ENCODE results near the gene SIAH2.
A peak's percentile ranks its signal among the peaks of the same experiment; 100 is the strongest.

SIAH2 gene

DNA sequence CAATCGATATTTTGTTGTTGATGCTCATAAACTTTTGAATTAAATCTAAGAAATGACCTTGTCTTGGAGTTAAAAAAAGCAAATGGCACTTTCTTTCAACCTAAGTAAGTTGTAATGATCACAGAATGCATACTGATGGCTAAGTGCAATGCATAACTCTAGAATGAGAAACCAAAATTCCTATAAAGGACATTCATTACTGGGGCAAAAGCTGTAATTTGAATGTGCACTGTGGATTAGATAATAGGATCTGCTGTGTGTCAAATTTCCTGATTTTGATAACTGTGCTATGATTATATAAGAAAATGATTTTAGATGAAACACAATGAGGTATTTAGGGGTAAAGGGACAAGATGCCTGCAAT, 14.3 kb downstream of the SIAH2 start:
- DNase-seq (ENCODE audit: low spot score), result no peak

DNA sequence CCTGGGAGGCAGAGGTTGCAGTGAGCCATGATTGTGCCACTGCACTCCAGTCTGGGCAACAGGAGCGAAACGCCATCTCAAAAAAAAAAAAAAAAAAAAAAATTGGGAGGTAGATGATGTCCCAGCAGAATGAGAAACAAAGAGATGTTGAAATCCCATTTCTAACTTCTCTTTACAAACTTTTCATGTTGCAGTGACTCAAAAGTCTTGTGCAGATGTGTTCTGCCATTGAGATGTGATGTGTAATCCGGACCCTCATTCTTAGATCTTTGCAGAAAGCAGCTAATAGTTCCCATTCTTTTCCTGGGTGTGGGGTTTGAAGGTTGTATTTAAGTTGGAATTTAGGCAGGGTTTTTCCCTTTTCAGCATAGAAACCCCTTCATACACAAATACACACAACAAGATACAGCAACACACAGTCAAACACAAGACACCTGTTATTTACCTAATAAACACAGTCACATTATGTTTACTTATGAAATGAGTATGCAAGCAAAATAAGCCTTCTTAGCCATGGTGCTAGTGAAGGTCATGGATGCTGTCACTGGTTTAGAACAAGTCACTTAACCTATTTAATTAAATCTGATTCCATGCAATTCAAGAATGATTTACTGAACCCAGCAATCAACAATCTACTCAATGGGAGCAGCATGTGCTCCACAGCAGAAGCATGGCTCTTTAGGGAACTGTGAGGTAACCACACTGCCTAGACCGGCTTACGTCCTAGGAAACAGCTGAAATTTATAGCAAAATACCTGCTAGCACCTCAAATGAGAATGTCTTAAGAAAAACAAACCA, 14.9 kb downstream of the SIAH2 start:
- no peak for DNase-seq (ENCODE audit: low spot score)

DNA sequence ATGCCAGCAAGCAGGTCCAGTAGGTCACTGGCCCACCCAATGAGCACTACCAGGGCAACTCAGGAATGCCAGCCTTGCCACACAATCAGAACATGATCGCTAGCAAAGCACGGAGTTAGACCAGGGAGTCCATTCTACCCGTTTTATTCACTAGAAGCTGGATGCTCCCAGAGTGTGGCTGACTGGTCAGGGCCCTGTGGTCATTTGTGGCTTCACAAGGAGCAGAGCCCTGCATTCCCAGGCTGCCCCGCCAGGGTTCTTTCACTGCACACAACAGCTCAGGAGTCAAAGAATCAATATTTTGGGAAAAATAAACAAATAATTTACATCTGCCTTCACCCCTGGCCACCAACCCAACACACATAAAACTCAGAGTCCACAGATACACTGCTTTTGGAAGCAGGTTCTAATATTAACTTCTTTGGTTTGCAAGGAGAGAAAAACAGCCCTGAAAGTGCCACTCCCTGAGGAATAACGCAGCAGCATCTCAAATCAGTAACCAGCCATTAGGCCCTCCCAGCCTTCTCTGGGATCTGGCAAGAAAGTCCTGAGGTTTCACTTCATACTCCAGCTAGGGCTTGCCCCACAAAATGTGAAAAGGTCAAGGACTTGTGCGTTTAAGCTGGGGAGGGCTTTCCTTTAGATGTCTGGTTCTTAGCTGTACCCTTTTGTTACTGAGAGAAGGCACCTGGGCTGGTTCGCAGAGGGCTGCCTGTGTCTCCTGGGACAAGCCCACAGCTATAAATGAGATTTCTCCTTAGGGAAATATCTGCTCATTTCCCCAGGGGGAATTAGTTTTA, 16.0 kb downstream of the SIAH2 start:
- no peak for DNase-seq (ENCODE audit: low spot score)

DNA sequence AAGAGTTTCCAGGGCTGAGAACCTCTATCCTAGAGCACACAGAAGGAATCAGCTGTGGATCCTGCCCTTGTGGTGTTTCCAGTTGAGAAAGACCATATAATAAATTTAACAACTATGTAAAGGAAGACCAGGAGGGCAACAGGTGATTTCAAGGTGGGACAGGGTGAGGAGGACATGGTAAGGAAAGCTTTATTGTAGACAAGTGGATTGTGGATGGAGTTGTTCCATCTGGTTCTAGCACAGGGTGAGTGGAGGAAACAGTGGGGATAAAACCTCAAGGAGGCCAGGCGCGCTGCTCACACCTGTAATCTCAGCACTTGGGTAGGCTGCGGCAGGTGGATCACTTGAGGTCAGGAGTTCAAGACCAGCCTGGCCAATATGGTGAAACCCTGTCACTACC, 17.1 kb downstream of the SIAH2 start:
- DNase-seq (ENCODE audit: low spot score), result no peak

DNA sequence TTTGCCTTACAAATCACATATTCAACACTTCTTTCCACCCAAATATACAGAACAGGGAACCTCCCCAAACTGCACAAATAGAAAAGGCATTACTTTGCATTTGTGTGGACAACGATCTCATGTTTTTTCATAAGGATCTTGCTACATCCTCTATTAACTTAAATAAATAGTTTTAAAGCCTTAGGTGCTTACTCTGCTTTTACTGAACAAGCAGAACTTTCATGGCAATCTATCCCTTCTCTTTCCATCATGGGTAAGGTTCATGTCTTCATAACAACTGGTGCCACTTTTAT, 18.1 kb downstream of the SIAH2 start:
- no peak for DNase-seq (ENCODE audit: low spot score)

DNA sequence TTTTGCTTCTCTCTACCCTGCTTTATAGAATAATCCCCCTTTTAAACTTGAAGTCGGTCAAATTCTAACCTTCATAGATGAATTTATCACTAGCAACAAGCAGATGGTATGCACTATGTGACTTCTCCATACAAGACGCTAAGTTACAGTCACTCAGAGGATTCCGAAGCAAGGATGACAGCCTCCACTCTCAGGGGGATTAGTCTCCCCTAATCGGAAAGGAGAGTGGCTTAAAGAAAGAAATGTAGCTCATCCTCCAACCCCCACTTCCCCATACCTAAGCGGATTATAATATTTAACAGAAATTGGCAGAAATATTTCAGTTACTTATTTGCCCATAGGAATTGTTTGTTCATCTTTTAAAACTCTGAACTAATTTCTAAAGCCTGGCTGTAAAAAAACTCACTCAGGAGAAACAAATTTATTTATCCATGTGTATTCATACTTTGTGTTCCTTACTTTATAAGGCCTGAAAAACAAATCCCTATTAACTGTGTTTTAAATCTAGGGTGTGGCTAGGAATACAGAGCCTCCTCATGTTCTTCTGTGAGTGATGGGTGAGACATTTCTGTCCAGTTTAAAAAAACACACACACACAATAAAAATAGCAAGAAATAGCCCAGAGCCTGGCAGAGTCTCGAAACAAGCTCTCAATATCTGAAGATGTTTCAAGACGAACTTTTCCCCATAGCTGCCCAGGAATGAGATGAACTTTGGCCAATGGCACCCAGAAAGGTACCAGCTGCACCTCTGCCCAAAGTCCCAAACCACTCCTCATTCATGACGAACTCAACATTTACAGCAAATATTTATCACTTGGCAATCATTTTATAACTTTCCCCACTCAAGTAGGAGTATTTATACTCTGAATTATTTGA, 18.7 kb downstream of the SIAH2 start:
- DNase-seq (ENCODE audit: low spot score), result no peak

DNA sequence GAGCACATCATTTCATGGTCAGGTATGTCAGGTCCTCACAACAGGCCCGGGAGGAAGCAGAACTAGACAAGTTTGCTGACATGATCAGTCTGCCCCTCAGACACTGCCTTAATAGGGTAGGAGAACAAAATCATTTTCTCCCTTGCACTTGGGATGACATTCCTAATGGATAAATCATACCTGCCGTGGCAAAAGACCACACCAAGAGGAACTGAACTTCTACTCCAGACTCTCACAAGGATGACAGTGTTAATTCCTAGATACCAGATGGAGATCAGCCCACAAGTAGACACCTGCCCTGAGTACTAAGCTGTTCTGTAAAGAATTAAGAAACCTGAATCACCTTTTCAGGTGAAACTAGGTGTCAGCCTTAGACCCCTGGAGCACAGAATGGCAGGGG, 19.5 kb downstream of the SIAH2 start:
- no peak for DNase-seq (ENCODE audit: low spot score)

DNA sequence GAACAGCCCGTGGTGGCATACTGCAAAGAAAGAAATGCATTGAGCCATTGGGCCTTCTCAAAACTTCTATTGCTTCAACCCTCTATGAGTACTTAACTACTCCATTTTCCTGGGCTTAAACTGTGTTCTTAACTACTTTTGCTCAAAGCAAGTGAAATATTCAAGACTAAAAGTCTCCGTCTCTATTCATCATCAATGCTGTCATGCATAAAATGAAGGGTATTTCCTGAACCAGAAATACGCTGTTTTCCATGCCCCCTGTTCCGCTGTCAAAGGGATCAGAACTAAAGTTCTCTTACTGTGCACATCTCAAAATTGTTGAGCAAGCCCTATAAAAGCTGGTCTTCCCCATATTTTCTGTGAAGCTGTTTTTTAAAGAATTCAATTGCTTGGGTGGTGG, 20.3 kb downstream of the SIAH2 start:
- DNase-seq (ENCODE audit: low spot score), result no peak

DNA sequence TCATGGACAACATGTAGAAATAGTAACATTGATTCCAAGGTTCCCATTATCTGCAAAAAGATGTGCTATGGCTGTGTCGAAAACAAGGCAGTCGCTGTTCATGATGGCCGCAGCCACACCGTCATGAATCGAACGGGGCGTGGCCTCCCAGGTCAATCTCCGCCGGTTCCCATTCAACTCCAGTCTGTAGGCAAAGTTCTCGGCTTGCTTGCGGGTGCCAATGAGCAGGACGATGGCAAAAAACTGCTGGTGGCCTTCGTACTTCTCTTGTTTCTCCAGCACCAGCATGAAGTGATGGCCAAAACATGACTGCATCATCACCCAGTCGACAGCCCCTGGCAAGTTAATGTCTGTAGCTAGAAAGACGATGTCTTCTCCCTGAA, 20.8 kb downstream of the SIAH2 start:
- DNase-seq (ENCODE audit: low spot score), result no peak

DNA sequence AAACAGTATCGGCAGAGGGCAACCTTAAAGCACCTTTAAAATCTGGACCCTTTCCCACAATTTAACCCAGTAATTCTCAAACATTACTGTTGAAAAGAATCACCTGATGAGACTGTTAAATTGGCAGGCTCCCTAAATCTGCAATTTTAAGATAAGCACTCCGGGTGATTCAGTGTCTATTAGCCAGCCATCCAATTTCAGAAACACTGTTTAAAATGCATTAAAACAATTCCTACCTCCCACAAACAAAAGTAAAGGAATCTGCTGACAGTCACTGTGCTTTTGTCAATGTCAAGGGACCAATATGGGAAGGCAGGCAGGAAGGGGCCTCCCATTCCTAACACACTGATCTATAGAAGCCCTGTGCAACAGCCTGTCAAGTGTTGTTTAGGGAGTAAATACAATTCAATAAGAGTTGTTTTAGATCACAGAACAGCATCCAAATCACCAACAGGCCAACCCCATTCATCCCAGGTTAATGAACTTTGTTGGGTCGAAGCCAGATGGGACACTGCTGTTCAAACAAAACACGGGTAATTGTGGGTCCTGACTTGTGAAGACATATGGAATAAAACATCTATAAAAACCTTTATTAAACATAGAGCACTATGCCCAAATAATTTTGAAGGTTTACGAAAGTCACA, 21.4 kb downstream of the SIAH2 start:
- no peak for DNase-seq (ENCODE audit: low spot score)

DNA sequence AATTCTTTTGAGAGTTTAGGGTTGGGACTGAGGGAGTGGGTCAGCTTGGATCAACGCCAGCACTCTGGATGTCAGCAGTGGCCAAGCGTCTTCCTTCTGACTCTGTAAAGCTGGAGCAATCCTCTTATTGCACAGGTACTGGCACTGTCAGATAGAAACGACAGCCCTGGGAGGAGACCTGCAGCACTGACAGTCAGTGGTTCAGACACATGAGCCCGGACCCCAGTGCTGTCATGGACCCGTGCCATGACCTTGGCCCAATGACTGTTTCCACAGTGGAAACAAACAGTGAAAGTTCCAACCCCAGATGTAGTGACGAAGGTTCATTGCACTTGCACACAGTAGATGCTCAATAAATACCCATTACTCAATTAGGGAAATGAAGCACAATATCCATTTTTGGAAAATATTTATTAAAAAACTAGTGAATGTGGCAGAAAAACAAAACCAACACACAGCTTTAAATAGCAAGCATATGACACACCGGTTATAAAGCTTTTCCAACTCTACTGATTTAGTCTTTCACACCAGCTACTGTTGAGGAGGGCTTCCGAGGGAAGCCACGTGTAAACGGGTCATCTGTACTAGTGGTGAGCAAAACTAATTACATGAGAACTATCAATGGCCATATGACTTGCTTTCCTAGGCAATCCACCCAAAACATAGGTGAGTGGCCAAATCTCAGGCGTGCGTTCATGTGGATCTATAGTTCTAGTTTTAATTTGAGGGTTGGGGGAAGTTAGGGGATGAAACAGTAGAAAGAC, 22.1 kb downstream of the SIAH2 start:
- no peak for DNase-seq (ENCODE audit: low spot score)

DNA sequence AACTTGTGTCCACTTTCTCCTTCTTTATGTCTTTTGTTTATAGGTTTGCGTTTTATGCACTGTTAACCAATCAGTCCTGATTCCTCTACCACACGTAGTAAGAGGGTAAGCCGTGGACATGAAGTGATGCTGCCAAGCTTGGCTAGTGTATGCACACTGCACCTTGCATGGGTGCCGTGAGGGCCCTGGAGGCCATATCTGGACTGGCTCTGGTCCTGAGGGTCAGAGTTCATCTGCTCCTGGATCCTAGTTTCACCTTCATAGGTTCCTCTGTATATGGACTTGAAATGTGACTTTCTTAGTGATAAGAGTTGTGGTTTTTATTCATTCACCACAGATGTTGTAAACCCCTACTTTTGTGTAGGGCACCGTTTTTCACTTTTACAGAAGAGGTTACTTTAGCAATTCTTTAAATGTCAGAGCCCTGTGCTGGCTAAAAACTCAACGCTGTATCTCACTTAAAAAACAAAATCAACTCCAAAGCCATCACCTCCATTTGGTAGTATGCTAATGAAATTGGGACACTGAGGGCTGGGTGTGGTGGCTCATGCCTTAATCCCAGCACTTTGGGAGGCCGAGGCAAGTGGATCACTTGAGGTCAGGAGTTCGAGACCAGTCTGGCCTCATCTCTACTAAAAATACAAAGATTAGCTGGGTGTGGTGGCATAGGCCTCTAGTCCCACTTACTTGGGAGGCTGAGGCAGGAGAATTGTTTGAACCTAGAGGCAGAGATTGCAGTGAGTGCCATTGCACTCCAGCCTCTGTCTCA, 22.9 kb downstream of the SIAH2 start:
- DNase-seq (ENCODE audit: low spot score), result no peak

DNA sequence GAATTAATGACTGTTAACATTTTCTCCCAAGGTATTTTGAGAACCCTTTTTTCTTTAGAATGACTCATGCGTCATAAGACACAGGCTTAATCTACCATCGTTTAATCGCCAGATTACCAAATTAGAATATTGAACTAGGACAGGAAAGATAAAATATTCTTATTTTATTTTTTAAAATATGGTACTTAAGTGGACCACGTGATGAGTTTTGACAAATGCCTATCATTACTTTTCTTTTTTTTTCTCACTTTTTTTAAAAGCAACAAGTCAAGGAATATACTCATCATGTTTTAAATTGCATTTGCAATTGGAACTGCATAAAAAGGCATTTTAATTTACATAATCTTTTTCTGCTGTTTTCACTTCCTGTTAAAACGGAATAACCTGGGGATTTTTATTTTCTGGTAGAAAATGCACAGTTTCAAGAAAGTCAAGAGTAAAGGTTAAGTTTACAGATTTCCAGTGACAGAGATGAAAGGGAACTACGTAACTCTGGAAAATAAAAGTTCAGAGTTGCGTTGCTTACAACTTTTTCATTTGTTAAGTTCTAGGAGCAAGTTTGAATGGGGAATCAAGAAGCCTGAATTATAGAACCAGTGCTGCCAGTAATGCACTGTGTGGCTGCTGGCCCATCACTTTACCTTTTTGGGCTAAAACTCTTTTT, 23.6 kb downstream of the SIAH2 start:
- DNase-seq (ENCODE audit: low spot score), result no peak

DNA sequence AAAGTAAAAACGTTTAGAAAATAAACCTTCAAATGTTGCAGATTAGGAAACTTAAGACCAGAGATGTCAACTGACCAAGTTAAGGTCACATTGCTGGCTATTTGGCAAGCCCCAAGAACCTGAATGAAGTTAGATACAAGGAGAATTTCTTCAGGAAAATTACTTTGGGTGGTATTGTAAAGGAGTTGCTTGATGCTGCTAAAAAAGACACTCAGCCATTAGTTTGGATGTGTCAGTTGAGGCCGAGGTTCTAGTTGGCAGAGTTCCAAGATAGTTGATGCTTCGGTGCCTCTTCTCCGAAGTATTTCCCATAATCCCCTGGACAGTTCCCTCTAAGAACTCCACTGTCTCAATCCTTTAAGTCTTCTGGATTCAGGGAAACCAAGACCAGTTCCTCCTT, 24.3 kb downstream of the SIAH2 start:
- no peak for DNase-seq (ENCODE audit: low spot score)

DNA sequence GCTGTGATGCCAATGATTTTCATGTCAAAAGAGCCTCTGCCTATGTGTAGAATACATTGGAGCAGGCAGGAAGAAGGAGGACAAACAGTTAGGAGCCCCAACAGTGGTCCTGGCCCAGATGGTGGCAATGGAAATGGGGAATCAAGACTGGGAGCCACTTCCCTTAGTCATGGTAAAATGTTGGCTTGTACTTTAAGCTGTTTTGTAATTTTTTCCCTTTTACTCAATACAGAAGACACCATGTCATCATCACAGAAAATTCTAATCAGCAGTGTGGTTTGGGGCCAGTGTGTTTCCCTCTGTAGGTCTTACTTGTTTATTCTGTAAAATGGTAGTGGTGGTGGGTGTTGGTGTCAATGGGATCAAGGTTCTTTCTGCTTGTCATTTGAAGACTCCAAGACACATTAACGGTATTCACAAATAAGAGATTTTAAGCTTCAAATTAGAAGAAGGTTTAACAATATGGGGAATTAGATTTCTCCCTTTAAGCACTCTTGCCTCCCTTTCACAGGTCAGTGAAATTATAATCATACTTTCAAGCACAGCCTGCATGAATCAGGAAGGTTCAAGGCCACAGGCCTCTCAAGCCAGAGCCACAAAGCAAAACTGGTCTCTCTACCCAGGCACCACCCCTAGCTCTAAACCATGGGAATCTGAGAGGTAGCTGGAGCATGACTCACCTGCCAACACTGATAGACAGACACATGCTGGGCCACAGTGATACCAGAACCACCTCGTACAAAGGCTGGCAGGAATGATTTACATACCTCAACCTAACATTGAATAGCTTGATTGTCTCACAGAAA, 24.9 kb downstream of the SIAH2 start:
- DNase-seq (ENCODE audit: low spot score), result peak; percentile 36

DNA sequence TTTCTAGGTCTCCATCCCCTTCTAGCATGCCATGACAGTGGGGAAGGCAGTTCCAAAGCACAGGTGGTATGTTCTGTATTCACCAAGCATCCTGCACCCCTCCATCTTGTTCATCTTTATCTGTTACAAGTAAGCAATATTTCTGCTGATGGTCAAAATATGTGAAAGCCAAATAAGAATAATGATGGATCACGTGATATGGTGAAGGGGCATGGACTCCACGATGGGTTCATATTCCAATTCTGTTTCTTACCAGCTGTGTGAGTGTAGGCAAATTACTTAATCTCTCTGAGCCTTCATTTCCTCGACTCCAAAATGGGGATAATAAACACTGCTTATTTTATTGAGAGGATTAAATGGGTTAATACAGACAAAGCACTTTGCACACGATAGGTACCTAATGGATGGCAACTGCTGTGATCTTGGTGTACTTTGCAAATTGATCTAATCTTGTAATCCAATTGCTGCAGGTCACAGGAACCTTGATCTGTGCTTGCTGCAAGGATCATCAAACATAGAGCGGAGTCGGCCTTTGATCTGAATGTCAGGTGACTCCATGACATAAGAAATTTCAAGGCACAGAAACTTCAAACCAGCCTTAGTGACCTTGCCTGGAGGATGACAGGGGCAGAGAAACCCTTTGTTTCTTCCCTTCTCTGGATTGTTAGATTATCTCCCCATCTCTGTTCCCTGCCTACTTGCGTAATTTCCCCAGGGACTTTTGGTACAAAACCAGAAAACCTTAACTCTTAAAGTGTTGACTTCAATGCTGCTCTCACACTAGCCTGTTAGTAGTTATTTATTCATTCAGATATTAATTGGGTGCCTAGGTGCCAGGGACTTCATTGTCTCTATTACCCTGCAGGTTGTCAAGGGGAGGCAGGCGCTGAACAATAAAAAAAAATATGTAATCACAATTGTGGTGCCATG, 25.8 kb downstream of the SIAH2 start:
- DNase-seq (ENCODE audit: low spot score), result no peak

DNA sequence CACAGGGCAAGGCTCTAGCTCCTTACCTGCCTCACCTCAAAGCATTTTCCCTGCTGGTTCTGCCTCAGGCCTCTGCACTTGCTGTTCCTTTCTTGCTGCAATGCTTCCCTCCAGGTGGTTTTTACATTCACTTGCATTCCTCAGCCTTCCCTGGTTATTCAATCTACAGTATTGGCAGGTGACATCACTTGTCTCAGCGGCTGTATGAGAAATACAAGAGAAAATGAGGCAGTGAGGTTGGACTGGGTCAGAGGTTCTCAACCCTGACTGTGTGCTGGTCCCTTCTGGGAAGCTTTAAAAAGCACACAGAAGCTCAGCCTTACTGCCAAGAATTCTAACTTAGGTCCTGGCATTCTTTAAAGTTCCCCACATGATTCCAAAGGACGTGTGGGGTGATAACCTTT, 26.7 kb downstream of the SIAH2 start:
- DNase-seq (ENCODE audit: low spot score), result no peak

DNA sequence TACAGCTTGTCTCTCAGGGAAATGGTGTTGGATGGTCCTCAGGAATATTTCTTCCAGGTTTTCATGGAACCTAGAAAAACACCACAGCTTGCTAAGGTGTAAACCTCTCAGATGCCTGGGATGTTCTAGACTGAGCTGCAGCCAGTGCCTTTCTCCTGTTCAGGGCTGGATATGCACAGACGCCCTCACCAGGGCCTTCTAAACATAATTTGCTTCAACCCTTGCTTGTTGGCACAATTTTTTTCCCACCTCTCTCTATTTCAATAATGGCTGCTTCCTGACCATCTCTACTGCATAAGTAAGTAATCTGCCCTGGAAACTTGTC, 28.2 kb downstream of the SIAH2 start:
- DNase-seq (ENCODE audit: low spot score), result no peak

Measured in LoVo (cell line).